HepG2 (cell line): ENCODE measurements around the gene RPS19BP1. TPM values are rescaled to one million over a fixed set of nuclear protein-coding genes. Genes with fewer than 3 reads are reported as not detected.

Experiments used
- CEBPG ChIP-seq: IDR thresholded peaks from 2 replicates; pipeline ENCODE4 v1.6.1; 2016
- HMG20B ChIP-seq: conservative IDR thresholded peaks from 2 replicates; pipeline ENCODE4 v1.6.1; 2016; ENCODE audit warnings: missing genetic modification reagents, missing compliant biosample characterization
- MIER2 ChIP-seq: IDR thresholded peaks from 2 replicates; pipeline ENCODE4 v1.6.1; 2016; ENCODE audit warnings: missing biosample characterization, missing genetic modification reagents
- MYC ChIP-seq: sonication (generic); formaldehyde crosslinking; IDR thresholded peaks from 2 replicates; pipeline ENCODE4 v1.9.0; 2021; ENCODE audit warnings: missing genetic modification reagents, borderline replicate concordance
- PRDM15 ChIP-seq: sonication (generic); formaldehyde crosslinking; IDR thresholded peaks from 2 replicates; pipeline ENCODE4 v1.4.0; 2020; ENCODE audit warnings: missing genetic modification reagents
- RFX5 ChIP-seq: IDR thresholded peaks from 2 replicates; pipeline ENCODE4 v1.6.1; 2011; ENCODE audit warnings: low read depth, low read length, improper control_type of control experiment
- SOX6 ChIP-seq, 2 experiments: fragments of 450-650 bp in 1 of 2; sonication (generic) in 1 of 2; formaldehyde crosslinking in 1 of 2; IDR thresholded peaks; 2 replicates each; pipeline versions ENCODE4 v1.4.0 to v1.6.1; 2017 to 2020; ENCODE audit warnings: antibody characterized with exemption in 1 of 2, mild to moderate bottlenecking in 1 of 2, missing genetic modification reagents in 1 of 2
- TAF1 ChIP-seq: sonication (generic); formaldehyde crosslinking; IDR thresholded peaks from 2 replicates; pipeline ENCODE4 v1.4.0; 2020; ENCODE audit warnings: missing genetic modification reagents
- TBX2 ChIP-seq: sonication (generic); formaldehyde crosslinking; IDR thresholded peaks from 2 replicates; pipeline ENCODE4 v1.5.0; 2020; ENCODE audit warnings: missing genetic modification reagents, mild to moderate bottlenecking, borderline replicate concordance
- XBP1 ChIP-seq: sonication (generic); formaldehyde crosslinking; IDR thresholded peaks from 2 replicates; pipeline ENCODE4 v1.5.0; 2020; ENCODE audit warnings: missing genetic modification reagents
- ZBTB43 ChIP-seq: sonication (generic); formaldehyde crosslinking; conservative IDR thresholded peaks from 2 replicates; pipeline ENCODE4 v1.4.0; 2020; ENCODE audit warnings: missing genetic modification reagents
- ZC3H13 ChIP-seq: sonication (generic); formaldehyde crosslinking; IDR thresholded peaks from 2 replicates; pipeline ENCODE4 v1.8.1; 2023; ENCODE audit warnings: mild to moderate bottlenecking, missing genetic modification reagents, moderate library complexity
- ZNF337 ChIP-seq: sonication (generic); formaldehyde crosslinking; IDR thresholded peaks from 2 replicates; pipeline ENCODE4 v1.5.1; 2020; ENCODE audit warnings: missing genetic modification reagents, low read depth, mild to moderate bottlenecking, borderline replicate concordance
- ZNF33B ChIP-seq: sonication (generic); formaldehyde crosslinking; IDR thresholded peaks from 2 replicates; pipeline ENCODE4 v1.5.1; 2020; ENCODE audit warnings: mild to moderate bottlenecking, missing genetic modification reagents
- ZNF576 ChIP-seq: sonication (generic); formaldehyde crosslinking; IDR thresholded peaks from 2 replicates; pipeline ENCODE4 v1.4.0; 2020; ENCODE audit warnings: mild to moderate bottlenecking, missing genetic modification reagents
- ZNF629 ChIP-seq: sonication (generic); formaldehyde crosslinking; conservative IDR thresholded peaks from 2 replicates; pipeline ENCODE4 v1.5.0; 2020; ENCODE audit warnings: missing genetic modification reagents
- ZNF713 ChIP-seq: sonication (generic); formaldehyde crosslinking; IDR thresholded peaks from 2 replicates; pipeline ENCODE4 v1.4.0; 2020; ENCODE audit warnings: mild to moderate bottlenecking, missing genetic modification reagents
- ZNF724P ChIP-seq: sonication (generic); formaldehyde crosslinking; IDR thresholded peaks from 2 replicates; pipeline ENCODE4 v1.8.0; 2022; ENCODE audit warnings: missing genetic modification reagents, borderline replicate concordance
- ZSCAN20 ChIP-seq: sonication (generic); formaldehyde crosslinking; IDR thresholded peaks from 2 replicates; pipeline ENCODE4 v1.4.0; 2020; ENCODE audit warnings: missing genetic modification reagents, mild to moderate bottlenecking, borderline replicate concordance
- polyA plus RNA-seq, 8 experiments: library from polyadenylated mRNA; depleted of rRNA in 3 of 8; stranded (reverse) in 7 of 8; unstranded in 1 of 8; fragments of >200 nt; fragmentation: Illumina TruSeq in 4 of 8; extraction: Trizol in 4 of 8; gene quantifications; 2 replicates each; pipeline versions ENCODE4 v1.2.1 to v1.2.3, GENCODE V29; 2011 to 2016; ENCODE audit warnings: low read depth in 4 of 8, missing spikeins in 1 of 8, mixed read lengths in 1 of 8; ENCODE audit not compliant: insufficient read depth in 1 of 8
- total RNA-seq, 5 experiments: library from RNA; depleted of rRNA; stranded (reverse); fragments of >200 nt; fragmentation: Illumina TruSeq; extraction: Trizol; gene quantifications; 2 replicates each; pipeline ENCODE4 v1.2.3, GENCODE V29; 2016; ENCODE audit warnings: low read depth in 1 of 5

Gene RPS19BP1
- total and polyA plus RNA-seq, 2 of the 13 experiments (the other 11 are each of a cell fraction or from before 2014, with no cell fraction given) = 44.3 to 81.3 TPM

GRCh38 chr22:39528681-39529486, 3.7 kb downstream of the RPS19BP1 start (continued):
- TF ChIP-seq ZBTB43 (CRISPR knock-in tag) (no peak; the same call in 1 of the 2 replicates), ZNF629 (CRISPR knock-in tag) (0 out of 2 replicates have a peak, but pooled peaks have one; percentile 41), ZNF337 (CRISPR knock-in tag) (no peak), XBP1 (CRISPR knock-in tag) (no peak), RFX5 (peak; percentile 61; the same call in 1 of the 2 replicates), ZNF576 (CRISPR knock-in tag) (0 out of 2 replicates have a peak, but pooled peaks have one; percentile 56), HMG20B (peak; percentile 76), MIER2 (peak; percentile 83; the same call in 1 of the 2 replicates), ZNF33B (CRISPR knock-in tag) (0 out of 2 replicates have a peak, but pooled peaks have one; percentile 62), MYC (peak; percentile 70; the same call in 1 of the 2 replicates), SOX6 (IDR thresholded peaks at IDR 0.05) (no peak), SOX6 (CRISPR knock-in tag; IDR thresholded peaks at IDR 0.05) (peak; percentile 68), ZNF724P (CRISPR knock-in tag) (peak; percentile 58; the same call in 1 of the 2 replicates), TAF1 (peak; percentile 46; the same call in 1 of the 2 replicates), TBX2 (CRISPR knock-in tag) (peak; percentile 28; the same call in 1 of the 2 replicates), ZNF713 (peak; percentile 82; the same call in 1 of the 2 replicates), CEBPG (CRISPR knock-in tag) (peak; percentile 52), ZSCAN20 (CRISPR knock-in tag) (no peak), ZC3H13 (CRISPR knock-in tag) (peak; percentile 90), PRDM15 (CRISPR knock-in tag) (peak; percentile 100)
